ENCODE results near the gene SPATA31D1.

Gene SPATA31D1

DNA sequence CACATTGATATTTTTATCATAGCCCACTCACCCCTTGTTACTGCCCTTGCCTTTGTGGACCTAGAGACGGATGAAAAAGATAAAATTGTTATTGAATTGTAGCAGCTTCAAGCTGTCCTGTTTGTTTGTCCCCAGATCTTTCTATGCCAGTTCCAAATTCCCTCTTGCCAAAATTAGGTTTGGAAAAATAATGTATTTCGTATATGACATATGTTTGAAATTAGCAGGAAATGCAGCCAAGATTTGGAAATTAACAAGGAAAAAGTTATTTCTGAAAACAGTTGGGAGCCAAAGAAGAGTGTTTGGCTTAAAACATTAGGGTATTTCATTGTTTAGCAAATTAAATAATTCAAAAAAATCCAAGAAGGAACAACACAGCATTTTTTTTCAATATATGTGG lies 33.5 kb downstream of the SPATA31D1 start:
- DNase-seq (ENCODE audit: low read depth) = no peak

- no peak for DNase-seq (ENCODE audit: low read depth)
Measured at GRCh38 chr9:82024908-82025307, 36.3 kb downstream of the SPATA31D1 start.

GRCh38 chr9:82031538-82032280 lies 43.1 kb downstream of the SPATA31D1 start:
- DNase-seq (ENCODE audit: low read depth) = peak; percentile 26

GRCh38 chr9:82034956-82035731 lies 46.6 kb downstream of the SPATA31D1 start:
- DNase-seq (ENCODE audit: low read depth) = no peak

GRCh38 chr9:82036086-82036485 lies 47.5 kb downstream of the SPATA31D1 start:
- no peak for DNase-seq (ENCODE audit: low read depth)

DNA sequence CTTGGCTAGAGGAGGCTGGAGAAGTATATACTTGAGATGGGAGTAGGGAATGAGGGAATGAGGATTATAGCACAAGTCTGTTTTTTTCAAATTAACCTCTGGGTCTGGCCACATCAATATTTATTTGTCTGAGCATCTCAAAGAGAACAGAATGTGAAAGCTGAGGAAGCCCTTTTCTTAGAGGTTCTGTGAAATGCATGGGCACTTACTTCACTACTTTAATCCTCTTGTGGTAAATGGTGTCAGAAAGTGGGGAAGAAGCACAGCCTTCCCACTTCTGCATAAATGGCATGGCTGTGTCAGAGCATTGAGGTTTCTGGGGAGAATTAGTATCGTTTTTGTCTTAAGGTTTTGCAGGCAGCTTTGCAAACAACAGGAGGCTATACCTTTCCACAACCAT lies 48.6 kb downstream of the SPATA31D1 start:
- no peak for DNase-seq (ENCODE audit: low read depth)

GRCh38 chr9:82038897-82039296 lies 50.3 kb downstream of the SPATA31D1 start:
- DNase-seq (ENCODE audit: low read depth) = no peak
